Fibroblast of skin of abdomen (primary cell): ENCODE data around the gene MCF2L2.
A peak's percentile ranks its signal among the peaks of the same experiment; 100 is the strongest.

Experiments used
- DNase-seq: peaks from one replicate; pipeline ENCODE4 v3.0.0-alpha.2; 2013

MCF2L2 gene

GRCh38 chr3:183229178-183229577, 199.2 kb downstream of the MCF2L2 start:
- DNase-seq = no peak

GRCh38 chr3:183227586-183227985, 200.8 kb downstream of the MCF2L2 start:
- DNase-seq = no peak

GRCh38 chr3:183226333-183226890, 202.0 kb downstream of the MCF2L2 start:
- no peak for DNase-seq

- no peak for DNase-seq
Measured at GRCh38 chr3:183224180-183224970, 204.0 kb downstream of the MCF2L2 start.

GRCh38 chr3:183222631-183223235, 205.7 kb downstream of the MCF2L2 start:
- no peak for DNase-seq

GRCh38 chr3:183220828-183221227, 207.6 kb downstream of the MCF2L2 start:
- DNase-seq = peak; percentile 17

GRCh38 chr3:183218826-183219225, 209.6 kb downstream of the MCF2L2 start:
- DNase-seq = no peak

- DNase-seq = no peak
Measured at GRCh38 chr3:183217548-183218332, 210.7 kb downstream of the MCF2L2 start.

GRCh38 chr3:183215591-183216202, 212.7 kb downstream of the MCF2L2 start:
- DNase-seq = no peak

GRCh38 chr3:183214277-183214612, 214.2 kb downstream of the MCF2L2 start:
- no peak for DNase-seq

- no peak for DNase-seq
Measured at GRCh38 chr3:183213415-183214276, 214.8 kb downstream of the MCF2L2 start.

GRCh38 chr3:183212565-183212964, 215.9 kb downstream of the MCF2L2 start:
- DNase-seq = no peak

GRCh38 chr3:183212096-183212495, 216.3 kb downstream of the MCF2L2 start:
- DNase-seq = no peak

- DNase-seq = no peak
Measured at GRCh38 chr3:183211352-183211751, 217.1 kb downstream of the MCF2L2 start.

- no peak for DNase-seq
Measured at GRCh38 chr3:183210862-183211341, 217.5 kb downstream of the MCF2L2 start.

GRCh38 chr3:183210341-183210740, 218.1 kb downstream of the MCF2L2 start:
- DNase-seq = no peak

GRCh38 chr3:183208800-183209199, 219.6 kb downstream of the MCF2L2 start:
- DNase-seq = no peak

GRCh38 chr3:183208260-183208659, 220.2 kb downstream of the MCF2L2 start:
- no peak for DNase-seq

- no peak for DNase-seq
Measured at GRCh38 chr3:183203670-183204069, 224.7 kb downstream of the MCF2L2 start.

- DNase-seq = no peak
Measured at GRCh38 chr3:183202004-183202722, 226.3 kb downstream of the MCF2L2 start.

GRCh38 chr3:183198939-183199338, 229.5 kb downstream of the MCF2L2 start:
- DNase-seq = no peak
